OCI-LY3 (cell line): ENCODE data around the gene P2RX1.

ENCODE experiments used
- H2AFZ ChIP-seq: fragments of 200-600, 300-600 bp; shearing (Covaris generic); 2 replicates; pipeline ENCODE4 v1.6.0; 2014; ENCODE audit warnings: antibody characterized with exemption, low read depth, low read length
- H3K27ac ChIP-seq: fragments of 200-600, 300-600 bp; sonication (generic); 2 replicates; pipeline ENCODE4 v1.5.1; 2014; ENCODE audit warnings: mild to moderate bottlenecking, low read length, moderate library complexity, mixed read lengths
- H3K27me3 ChIP-seq: fragments of 200-600, 300-600 bp; sonication (generic); 2 replicates; pipeline ENCODE4 v1.6.1; 2014; ENCODE audit warnings: low read depth, low read length, mixed read lengths
- H3K36me3 ChIP-seq: fragments of 200-600, 300-600 bp; sonication (generic); replicated peaks from 2 replicates; pipeline ENCODE3; 2014; ENCODE audit warnings: low read depth, low read length, mixed read lengths
- H3K4me1 ChIP-seq: fragments of 300-600, 200-600 bp; sonication (generic); 2 replicates; pipeline ENCODE4 v1.6.1; 2014; ENCODE audit warnings: low read length, mixed read lengths
- H3K4me2 ChIP-seq: fragments of 200-600, 300-600 bp; sonication (generic); 2 replicates; pipeline ENCODE4 v1.6.1; 2014; ENCODE audit warnings: low read length, mixed read lengths
- H3K4me3 ChIP-seq: fragments of 300-600, 200-600 bp; sonication (generic); 2 replicates; pipeline ENCODE4 v1.5.1; 2014; ENCODE audit warnings: antibody characterized with exemption, mild to moderate bottlenecking, low read length, moderate library complexity
- H3K79me2 ChIP-seq: fragments of 300-600, 200-600 bp; shearing (Covaris generic); 2 replicates; pipeline ENCODE4 v1.6.1; 2014; ENCODE audit warnings: mild to moderate bottlenecking, low read length, mixed read lengths
- H3K9ac ChIP-seq: fragments of 300-600, 200-600 bp; shearing (Covaris generic); 2 replicates; pipeline ENCODE4 v1.6.0; 2014; ENCODE audit warnings: mild to moderate bottlenecking, low read length, moderate library complexity
- H3K9me3 ChIP-seq: fragments of 200-600, 300-600 bp; shearing (Covaris generic); 2 replicates; pipeline ENCODE4 v1.6.1; 2014; ENCODE audit warnings: low read length, mixed read lengths; ENCODE audit not compliant: insufficient read depth
- H4K20me1 ChIP-seq: fragments of 200-600, 300-600 bp; sonication (generic); 2 replicates; pipeline ENCODE4 v1.6.1; 2016; ENCODE audit warnings: low read length, mixed read lengths; ENCODE audit not compliant: insufficient read depth
- CTCF ChIP-seq: fragments of 200-600, 300-600 bp; sonication (generic); IDR thresholded peaks from 2 replicates; pipeline ENCODE4 v1.5.1; 2014; ENCODE audit warnings: antibody characterized with exemption, low read length, low read depth
- EZH2phosphoT487 ChIP-seq: fragments of 200-600 bp; shearing (Covaris generic); IDR thresholded peaks from 2 replicates; pipeline ENCODE4 v1.6.1; 2018; ENCODE audit warnings: antibody characterized with exemption, mixed run types, low read depth

Gene P2RX1

GRCh38 chr17:3946711-3947235 is 30.5 kb upstream of the P2RX1 start:
- Histone ChIP-seq H3K4me1 (no peaks in the 10 kb centered on the region), H3K4me2 (no peak overlapping the region), H4K20me1 (no peaks in the 10 kb centered on the region), H3K9me3 (no peaks in the 10 kb centered on the region), H3K9ac (no peak overlapping the region), H2AFZ (no peak overlapping the region), H3K36me3 (peaks cover 15% of the 10 kb centered on the region), H3K79me2 (no peaks in the 10 kb centered on the region), H3K27ac (no peak overlapping the region), H3K27me3 (no peaks in the 10 kb centered on the region), H3K4me3 (no peak overlapping the region)
- TF ChIP-seq CTCF = no peak
- no peak for TF ChIP-seq EZH2phosphoT487

- H3K4me2 ChIP-seq = no peak overlapping the region
- H3K4me3 ChIP-seq = no peak overlapping the region
- H3K9ac ChIP-seq = no peak overlapping the region
- H4K20me1 ChIP-seq = no peaks in the 10 kb centered on the region
- no peaks in the 10 kb centered on the region for H3K9me3 ChIP-seq
- no peak overlapping the region for H2AFZ ChIP-seq
- H3K27me3 ChIP-seq = no peaks in the 10 kb centered on the region
- no peaks in the 10 kb centered on the region for H3K4me1 ChIP-seq
- TF ChIP-seq CTCF = no peak
- no peak for TF ChIP-seq EZH2phosphoT487
- H3K79me2 ChIP-seq = no peaks in the 10 kb centered on the region
- H3K27ac ChIP-seq = no peak overlapping the region
- peaks cover 22% of the 10 kb centered on the region for H3K36me3 ChIP-seq
Measured at GRCh38 chr17:3944485-3945388, 28.5 kb upstream of the P2RX1 start.

GRCh38 chr17:3943240-3943891 is 27.1 kb upstream of the P2RX1 start:
- Histone ChIP-seq H3K36me3 (peaks cover 18% of the 10 kb centered on the region), H3K4me3 (no peak overlapping the region), H3K4me1 (no peaks in the 10 kb centered on the region), H3K9ac (no peak overlapping the region), H3K4me2 (no peak overlapping the region), H4K20me1 (no peaks in the 10 kb centered on the region), H3K27ac (no peak overlapping the region), H3K79me2 (no peaks in the 10 kb centered on the region), H3K9me3 (no peaks in the 10 kb centered on the region), H2AFZ (no peak overlapping the region), H3K27me3 (no peaks in the 10 kb centered on the region)
- TF ChIP-seq EZH2phosphoT487 = no peak
- TF ChIP-seq CTCF = no peak

GRCh38 chr17:3940965-3941698 is 24.9 kb upstream of the P2RX1 start:
- H3K36me3 ChIP-seq = peaks cover 31% of the 10 kb centered on the region

More at GRCh38 chr17:3940965-3941698, 24.9 kb upstream of the P2RX1 start:
- H3K27me3 ChIP-seq = no peaks in the 10 kb centered on the region
- TF ChIP-seq EZH2phosphoT487 (no peak), CTCF (no peak)
- no peak overlapping the region for H3K4me3 ChIP-seq
- H4K20me1 ChIP-seq = no peaks in the 10 kb centered on the region
- H3K9me3 ChIP-seq = no peaks in the 10 kb centered on the region
- H3K4me1 ChIP-seq = no peaks in the 10 kb centered on the region
- H3K9ac ChIP-seq = no peak overlapping the region
- H3K79me2 ChIP-seq = no peaks in the 10 kb centered on the region
- H3K4me2 ChIP-seq = no peak overlapping the region
- H3K27ac ChIP-seq = no peak overlapping the region
- H2AFZ ChIP-seq = no peak overlapping the region
